Measurements from ENCODE around the gene IL18R1. TPM values are rescaled to one million over a fixed set of nuclear protein-coding genes. Genes with fewer than 3 reads are reported as not detected.

The IL18R1 gene
- total and polyA plus RNA-seq, 4 donors: 4.8 to 12.7 (median 5.9) TPM

GRCh38 chr2:102397209-102397608 is 41.6 kb downstream of the IL18R1 start:
- Histone ChIP-seq H3K36me3 (ENCODE audit: control insufficient read depth in 4 of 4, insufficient read depth in 3 of 4, low read depth in 1 of 4, low read length in 3 of 4) (no peaks in the 10 kb centered on the region), H3K9ac (ENCODE audit: low read depth in 1 of 2, low read length in 2 of 2) (no peak overlapping the region), H3K9me3 (ENCODE audit: control insufficient read depth in 4 of 4, low read length in 3 of 4) (no peaks in the 10 kb centered on the region), H3K27me3 (ENCODE audit: control insufficient read depth in 4 of 4, insufficient read depth in 4 of 4, low read length in 3 of 4) (no peaks in the 10 kb centered on the region), H3K4me3 (ENCODE audit: low read depth in 1 of 3, low read length in 3 of 3) (no peak overlapping the region), H3K27ac (ENCODE audit: low read depth in 1 of 2, low read length in 2 of 2) (no peak overlapping the region), H3K4me1 (ENCODE audit: control insufficient read depth in 4 of 4, insufficient read depth in 4 of 4, low read length in 3 of 4) (no peaks in the 10 kb centered on the region)
- no peak for DNase-seq (ENCODE audit: low spot score)
- no peak for TF ChIP-seq SP1 (IDR thresholded peaks at IDR 0.05)
- TF ChIP-seq, protein P1, sequence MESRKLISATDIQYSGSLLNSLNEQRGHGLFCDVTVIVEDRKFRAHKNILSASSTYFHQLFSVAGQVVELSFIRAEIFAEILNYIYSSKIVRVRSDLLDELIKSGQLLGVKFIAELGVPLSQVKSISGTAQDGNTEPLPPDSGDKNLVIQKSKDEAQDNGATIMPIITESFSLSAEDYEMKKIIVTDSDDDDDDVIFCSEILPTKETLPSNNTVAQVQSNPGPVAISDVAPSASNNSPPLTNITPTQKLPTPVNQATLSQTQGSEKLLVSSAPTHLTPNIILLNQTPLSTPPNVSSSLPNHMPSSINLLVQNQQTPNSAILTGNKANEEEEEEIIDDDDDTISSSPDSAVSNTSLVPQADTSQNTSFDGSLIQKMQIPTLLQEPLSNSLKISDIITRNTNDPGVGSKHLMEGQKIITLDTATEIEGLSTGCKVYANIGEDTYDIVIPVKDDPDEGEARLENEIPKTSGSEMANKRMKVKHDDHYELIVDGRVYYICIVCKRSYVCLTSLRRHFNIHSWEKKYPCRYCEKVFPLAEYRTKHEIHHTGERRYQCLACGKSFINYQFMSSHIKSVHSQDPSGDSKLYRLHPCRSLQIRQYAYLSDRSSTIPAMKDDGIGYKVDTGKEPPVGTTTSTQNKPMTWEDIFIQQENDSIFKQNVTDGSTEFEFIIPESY (IDR thresholded peaks at IDR 0.05): no peak
- TF ChIP-seq EGR1 (IDR thresholded peaks at IDR 0.05; ENCODE audit: low read depth in 2 of 2): no peak
- TF ChIP-seq TAF1 (conservative IDR thresholded peaks at IDR 0.05): no peak
- TF ChIP-seq JUND (IDR thresholded peaks at IDR 0.05): no peak
- TF ChIP-seq RAD21 (IDR thresholded peaks at IDR 0.05): no peak
- no peak for TF ChIP-seq HNF4G (IDR thresholded peaks at IDR 0.05)
- no peak for TF ChIP-seq CTCF (IDR thresholded peaks at IDR 0.05; ENCODE audit: low read depth, low read length, missing input control)
- TF ChIP-seq FOXA1 (IDR thresholded peaks at IDR 0.05): no peak
- no peak for TF ChIP-seq RXRA (IDR thresholded peaks at IDR 0.05)
- no peak for TF ChIP-seq NR2F2 (IDR thresholded peaks at IDR 0.05)
- TF ChIP-seq YY1 (IDR thresholded peaks at IDR 0.05): no peak
- TF ChIP-seq FOXA2 (IDR thresholded peaks at IDR 0.05): no peak
- TF ChIP-seq GABPA (IDR thresholded peaks at IDR 0.05 in 1 of 2, conservative IDR thresholded peaks at IDR 0.05 in 1 of 2): no peak
- no peak for TF ChIP-seq REST (IDR thresholded peaks at IDR 0.05)
- TF ChIP-seq, protein P2, sequence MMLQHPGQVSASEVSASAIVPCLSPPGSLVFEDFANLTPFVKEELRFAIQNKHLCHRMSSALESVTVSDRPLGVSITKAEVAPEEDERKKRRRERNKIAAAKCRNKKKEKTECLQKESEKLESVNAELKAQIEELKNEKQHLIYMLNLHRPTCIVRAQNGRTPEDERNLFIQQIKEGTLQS (IDR thresholded peaks at IDR 0.05): no peak
- no peak for TF ChIP-seq MAX (IDR thresholded peaks at IDR 0.05)
- no peak for TF ChIP-seq HNF4A (conservative IDR thresholded peaks at IDR 0.05)
- 92% methylated on average over 6 of the region's 6 CpGs for WGBS
